OCI-LY3 (cell line): ENCODE measurements around the gene PEAK1.

Experiments
- H2AFZ ChIP-seq: fragments of 200-600, 300-600 bp; shearing (Covaris generic); 2 replicates; pipeline ENCODE4 v1.6.0; 2014; ENCODE audit warnings: antibody characterized with exemption, low read depth, low read length
- H3K27ac ChIP-seq: fragments of 200-600, 300-600 bp; sonication (generic); 2 replicates; pipeline ENCODE4 v1.5.1; 2014; ENCODE audit warnings: mild to moderate bottlenecking, low read length, moderate library complexity, mixed read lengths
- H3K27me3 ChIP-seq: fragments of 200-600, 300-600 bp; sonication (generic); 2 replicates; pipeline ENCODE4 v1.6.1; 2014; ENCODE audit warnings: low read depth, low read length, mixed read lengths
- H3K36me3 ChIP-seq: fragments of 200-600, 300-600 bp; sonication (generic); replicated peaks from 2 replicates; pipeline ENCODE3; 2014; ENCODE audit warnings: low read depth, low read length, mixed read lengths
- H3K4me1 ChIP-seq: fragments of 300-600, 200-600 bp; sonication (generic); 2 replicates; pipeline ENCODE4 v1.6.1; 2014; ENCODE audit warnings: low read length, mixed read lengths
- H3K4me2 ChIP-seq: fragments of 200-600, 300-600 bp; sonication (generic); 2 replicates; pipeline ENCODE4 v1.6.1; 2014; ENCODE audit warnings: low read length, mixed read lengths
- H3K4me3 ChIP-seq: fragments of 300-600, 200-600 bp; sonication (generic); 2 replicates; pipeline ENCODE4 v1.5.1; 2014; ENCODE audit warnings: antibody characterized with exemption, mild to moderate bottlenecking, low read length, moderate library complexity
- H3K79me2 ChIP-seq: fragments of 300-600, 200-600 bp; shearing (Covaris generic); 2 replicates; pipeline ENCODE4 v1.6.1; 2014; ENCODE audit warnings: mild to moderate bottlenecking, low read length, mixed read lengths
- H3K9ac ChIP-seq: fragments of 300-600, 200-600 bp; shearing (Covaris generic); 2 replicates; pipeline ENCODE4 v1.6.0; 2014; ENCODE audit warnings: mild to moderate bottlenecking, low read length, moderate library complexity
- H3K9me3 ChIP-seq: fragments of 200-600, 300-600 bp; shearing (Covaris generic); 2 replicates; pipeline ENCODE4 v1.6.1; 2014; ENCODE audit warnings: low read length, mixed read lengths; ENCODE audit not compliant: insufficient read depth
- H4K20me1 ChIP-seq: fragments of 200-600, 300-600 bp; sonication (generic); 2 replicates; pipeline ENCODE4 v1.6.1; 2016; ENCODE audit warnings: low read length, mixed read lengths; ENCODE audit not compliant: insufficient read depth
- CTCF ChIP-seq: fragments of 200-600, 300-600 bp; sonication (generic); IDR thresholded peaks from 2 replicates; pipeline ENCODE4 v1.5.1; 2014; ENCODE audit warnings: antibody characterized with exemption, low read length, low read depth
- EZH2phosphoT487 ChIP-seq: fragments of 200-600 bp; shearing (Covaris generic); IDR thresholded peaks from 2 replicates; pipeline ENCODE4 v1.6.1; 2018; ENCODE audit warnings: antibody characterized with exemption, mixed run types, low read depth

Gene PEAK1

GRCh38 chr15:77059786-77060361 lies 360.0 kb downstream of the PEAK1 start:
- H3K27ac ChIP-seq = no peak overlapping the region
- peaks cover 93% of the 10 kb centered on the region for H3K79me2 ChIP-seq
- no peak overlapping the region for H2AFZ ChIP-seq
- peaks cover 23% of the 10 kb centered on the region for H3K36me3 ChIP-seq
- no peaks in the 10 kb centered on the region for H3K27me3 ChIP-seq
- H3K9ac ChIP-seq = no peak overlapping the region
- H3K4me3 ChIP-seq = no peak overlapping the region
- H3K9me3 ChIP-seq = no peaks in the 10 kb centered on the region
- H3K4me2 ChIP-seq = peak overlapping the region; percentile 20
- peaks cover 83% of the 10 kb centered on the region for H4K20me1 ChIP-seq
- TF ChIP-seq EZH2phosphoT487 (no peak), CTCF (no peak)
- peaks cover 20% of the 10 kb centered on the region for H3K4me1 ChIP-seq

GRCh38 chr15:77058468-77058867 lies 361.4 kb downstream of the PEAK1 start:
- H3K36me3 ChIP-seq = peaks cover 26% of the 10 kb centered on the region
- H3K79me2 ChIP-seq = peaks cover 81% of the 10 kb centered on the region
- H3K9ac ChIP-seq = no peak overlapping the region
- H3K9me3 ChIP-seq = no peaks in the 10 kb centered on the region
- H3K27ac ChIP-seq = no peak overlapping the region
- H3K4me3 ChIP-seq = no peak overlapping the region
- no peaks in the 10 kb centered on the region for H3K27me3 ChIP-seq
- H3K4me2 ChIP-seq = no peak overlapping the region
- no peak overlapping the region for H2AFZ ChIP-seq
- peaks cover 72% of the 10 kb centered on the region for H4K20me1 ChIP-seq
- no peak for TF ChIP-seq CTCF
- no peak for TF ChIP-seq EZH2phosphoT487
- peaks cover 17% of the 10 kb centered on the region for H3K4me1 ChIP-seq

- H3K27me3 ChIP-seq = no peaks in the 10 kb centered on the region
- H4K20me1 ChIP-seq = peaks cover 68% of the 10 kb centered on the region
- no peaks in the 10 kb centered on the region for H3K9me3 ChIP-seq
- H3K4me1 ChIP-seq = peaks cover 17% of the 10 kb centered on the region
- H3K36me3 ChIP-seq = peaks cover 28% of the 10 kb centered on the region
- H3K4me3 ChIP-seq = no peak overlapping the region
- H3K79me2 ChIP-seq = peaks cover 73% of the 10 kb centered on the region
- H3K4me2 ChIP-seq = no peak overlapping the region
- TF ChIP-seq CTCF (no peak), EZH2phosphoT487 (no peak)
- no peak overlapping the region for H2AFZ ChIP-seq
- H3K9ac ChIP-seq = no peak overlapping the region
- H3K27ac ChIP-seq = no peak overlapping the region
Measured at GRCh38 chr15:77057685-77058084, 362.2 kb downstream of the PEAK1 start.

GRCh38 chr15:77057072-77057471 lies 362.8 kb downstream of the PEAK1 start:
- Histone ChIP-seq H3K4me1 (peaks cover 17% of the 10 kb centered on the region), H4K20me1 (peaks cover 62% of the 10 kb centered on the region), H3K4me3 (no peak overlapping the region), H3K9ac (no peak overlapping the region), H2AFZ (no peak overlapping the region), H3K27me3 (no peaks in the 10 kb centered on the region), H3K36me3 (peaks cover 34% of the 10 kb centered on the region), H3K4me2 (no peak overlapping the region), H3K79me2 (peaks cover 67% of the 10 kb centered on the region), H3K9me3 (no peaks in the 10 kb centered on the region), H3K27ac (no peak overlapping the region)
- TF ChIP-seq EZH2phosphoT487 = no peak
- TF ChIP-seq CTCF = no peak
